Measurements from ENCODE around the gene DOK3. TPM values are rescaled to one million over a fixed set of nuclear protein-coding genes. Genes with fewer than 3 reads are reported as not detected.

Gene DOK3
- total RNA-seq, 1 donor from 2014 or later: 3.3 TPM

GRCh38 chr5:177514541-177514940 is 4.9 kb upstream of the DOK3 start:
- FAIRE-seq (no peak), DNase-seq (ENCODE audit: low spot score in 2 of 2) (no peak)

- DNase-seq (ENCODE audit: low spot score in 2 of 2) (no peak), FAIRE-seq (no peak)
Measured at GRCh38 chr5:177513500-177513899, 3.9 kb upstream of the DOK3 start.

GRCh38 chr5:177512736-177513380 is 3.2 kb upstream of the DOK3 start:
- FAIRE-seq (no peak), DNase-seq (ENCODE audit: low spot score in 2 of 2) (no peak)

GRCh38 chr5:177511796-177512675 is 2.4 kb upstream of the DOK3 start:
- DNase-seq (ENCODE audit: low spot score in 2 of 2): no peak
- no peak for FAIRE-seq

- no peak for FAIRE-seq
Measured at GRCh38 chr5:177511181-177511580, 1.6 kb upstream of the DOK3 start.

GRCh38 chr5:177510567-177511053 is 984 bp upstream of the DOK3 start:
- no peak for FAIRE-seq

More at GRCh38 chr5:177511181-177511580, 1.6 kb upstream of the DOK3 start:
- no peak for DNase-seq (ENCODE audit: low spot score in 2 of 2)

GRCh38 chr5:177509991-177510566 is 453 bp upstream of the DOK3 start:
- DNase-seq (ENCODE audit: low spot score in 2 of 2) (no peak), FAIRE-seq (no peak)

More at GRCh38 chr5:177510567-177511053, 984 bp upstream of the DOK3 start:
- no peak for DNase-seq (ENCODE audit: low spot score in 2 of 2)

- no peak for FAIRE-seq
Measured at GRCh38 chr5:177508837-177509236, 789 bp downstream of the DOK3 start.

GRCh38 chr5:177508221-177508611 is 1.4 kb downstream of the DOK3 start:
- no peak for DNase-seq (ENCODE audit: low spot score in 2 of 2)
- FAIRE-seq: no peak

More at GRCh38 chr5:177508837-177509236, 789 bp downstream of the DOK3 start:
- DNase-seq (ENCODE audit: low spot score in 2 of 2): no peak

GRCh38 chr5:177507596-177508220 is 1.9 kb downstream of the DOK3 start:
- no peak for FAIRE-seq
- DNase-seq (ENCODE audit: low spot score in 2 of 2): no peak

GRCh38 chr5:177507165-177507564 is 2.5 kb downstream of the DOK3 start:
- FAIRE-seq (no peak), DNase-seq (ENCODE audit: low spot score in 2 of 2) (no peak)

- DNase-seq (ENCODE audit: low spot score in 2 of 2) (no peak), FAIRE-seq (no peak)
Measured at GRCh38 chr5:177505075-177505474, 4.6 kb downstream of the DOK3 start.

GRCh38 chr5:177504086-177505056 is 5.3 kb downstream of the DOK3 start:
- no peak for FAIRE-seq
- DNase-seq (ENCODE audit: low spot score in 2 of 2): no peak

- no peak for DNase-seq (ENCODE audit: low spot score in 2 of 2)
- FAIRE-seq: no peak
Measured at GRCh38 chr5:177503351-177504085, 6.1 kb downstream of the DOK3 start.

- FAIRE-seq: no peak
- no peak for DNase-seq (ENCODE audit: low spot score in 2 of 2)
Measured at GRCh38 chr5:177502886-177503285, 6.7 kb downstream of the DOK3 start.

- no peak for FAIRE-seq
- no peak for DNase-seq (ENCODE audit: low spot score in 2 of 2)
Measured at GRCh38 chr5:177501874-177502678, 7.5 kb downstream of the DOK3 start.

GRCh38 chr5:177500685-177501522 is 8.7 kb downstream of the DOK3 start:
- DNase-seq (ENCODE audit: low spot score in 2 of 2): peak; percentile 84 to 88
- no peak for FAIRE-seq

Data from frontal cortex (tissue), 4 donors.